ENCODE measurements around the gene RAET1G. TPM values are rescaled to one million over a fixed set of nuclear protein-coding genes. Genes with fewer than 3 reads are reported as not detected.
"Not testable (repeated sequence)": the region's sequence is repeated elsewhere in the genome, so short reads cannot be mapped to it uniquely, and the experiment has no call there.

Gene RAET1G
- total RNA-seq, 1 donor from 2014 or later: not detected

- intact Hi-C loops (cut with micrococcal nuclease): no loop called here
Measured at GRCh38 chr6:149917679-149918078, 5.2 kb downstream of the RAET1G start.

GRCh38 chr6:149915970-149916865 lies 6.7 kb downstream of the RAET1G start:
- intact Hi-C loops (cut with micrococcal nuclease): no loop called here

GRCh38 chr6:149913540-149914240 lies 9.2 kb downstream of the RAET1G start:
- intact Hi-C loops (cut with micrococcal nuclease): no loop called here

GRCh38 chr6:149913085-149913484 lies 9.8 kb downstream of the RAET1G start:
- intact Hi-C loops (cut with micrococcal nuclease): no loop called here

GRCh38 chr6:149912680-149913079 lies 10.2 kb downstream of the RAET1G start:
- intact Hi-C loops (cut with micrococcal nuclease): not testable (repeated sequence)

GRCh38 chr6:149910721-149911151 lies 12.2 kb downstream of the RAET1G start:
- intact Hi-C loops (cut with micrococcal nuclease): no loop called here

GRCh38 chr6:149909701-149910470 lies 13.0 kb downstream of the RAET1G start:
- intact Hi-C loops (cut with micrococcal nuclease): no loop called here

- intact Hi-C loops (cut with micrococcal nuclease): not testable (repeated sequence)
Measured at GRCh38 chr6:149908480-149908879, 14.4 kb downstream of the RAET1G start.

GRCh38 chr6:149907317-149907716 lies 15.6 kb downstream of the RAET1G start:
- intact Hi-C loops (cut with micrococcal nuclease): no loop called here

GRCh38 chr6:149906405-149906804 lies 16.5 kb downstream of the RAET1G start:
- intact Hi-C loops (cut with micrococcal nuclease): no loop called here

- intact Hi-C loops (cut with micrococcal nuclease): no loop called here
Measured at GRCh38 chr6:149905911-149906371, 17.0 kb downstream of the RAET1G start.

GRCh38 chr6:149905371-149905910 lies 17.5 kb downstream of the RAET1G start:
- intact Hi-C loops (cut with micrococcal nuclease): no loop called here

- intact Hi-C loops (cut with micrococcal nuclease): no loop called here
Measured at GRCh38 chr6:149904661-149905370, 18.1 kb downstream of the RAET1G start.

- intact Hi-C loops (cut with micrococcal nuclease): no loop called here
Measured at GRCh38 chr6:149903938-149904611, 18.8 kb downstream of the RAET1G start.

GRCh38 chr6:149901444-149902140 lies 21.3 kb downstream of the RAET1G start:
- intact Hi-C loops (cut with micrococcal nuclease): no loop called here

- intact Hi-C loops (cut with micrococcal nuclease): no loop called here
Measured at GRCh38 chr6:149900620-149901443, 22.1 kb downstream of the RAET1G start.

- intact Hi-C loops (cut with micrococcal nuclease): no loop called here
Measured at GRCh38 chr6:149899926-149900619, 22.8 kb downstream of the RAET1G start.

GRCh38 chr6:149899486-149899885 lies 23.4 kb downstream of the RAET1G start:
- intact Hi-C loops (cut with micrococcal nuclease): no loop called here
